GM18868 (cell line): ENCODE measurements around the gene LMO3.
"Not testable (repeated sequence)": the region's sequence is repeated elsewhere in the genome, so short reads cannot be mapped to it uniquely, and the experiment has no call there.

Source experiments
- ATAC-seq: cut with Tn5 transposase; IDR thresholded peaks from one replicate; pipeline ENCODE4 v1.9.1; 2021; ENCODE audit warnings: mild to moderate bottlenecking, moderate library complexity; ENCODE audit not compliant: unreplicated experiment

The LMO3 gene

DNA sequence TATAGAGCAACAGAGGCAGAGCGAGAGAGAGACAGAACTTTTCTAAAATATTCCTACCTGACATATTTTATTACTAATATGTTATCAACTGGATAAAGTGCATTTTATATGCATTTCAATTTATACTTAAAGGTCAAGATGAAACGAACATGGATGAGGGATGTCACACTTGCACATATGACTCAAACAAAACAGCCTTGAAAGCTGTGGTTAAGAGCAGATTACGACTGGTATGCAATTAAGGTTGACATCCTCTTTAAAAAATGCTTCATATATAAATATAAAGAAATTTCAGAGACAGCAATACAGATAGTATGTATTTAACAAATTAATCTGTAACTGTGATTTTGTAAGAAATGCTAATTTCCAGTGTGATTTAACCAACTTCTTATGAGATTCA lies 52.5 kb downstream of the LMO3 start:
- no peak for ATAC-seq

GRCh38 chr12:16552301-16552700 lies 53.7 kb downstream of the LMO3 start:
- no peak for ATAC-seq

GRCh38 chr12:16545836-16546235 lies 60.1 kb downstream of the LMO3 start:
- no peak for ATAC-seq

GRCh38 chr12:16542586-16542985 lies 63.4 kb downstream of the LMO3 start:
- ATAC-seq = no peak

- not testable (repeated sequence) for ATAC-seq
These were observed 68.3 kb downstream of the LMO3 start for GRCh38 chr12:16537652-16538051.

DNA sequence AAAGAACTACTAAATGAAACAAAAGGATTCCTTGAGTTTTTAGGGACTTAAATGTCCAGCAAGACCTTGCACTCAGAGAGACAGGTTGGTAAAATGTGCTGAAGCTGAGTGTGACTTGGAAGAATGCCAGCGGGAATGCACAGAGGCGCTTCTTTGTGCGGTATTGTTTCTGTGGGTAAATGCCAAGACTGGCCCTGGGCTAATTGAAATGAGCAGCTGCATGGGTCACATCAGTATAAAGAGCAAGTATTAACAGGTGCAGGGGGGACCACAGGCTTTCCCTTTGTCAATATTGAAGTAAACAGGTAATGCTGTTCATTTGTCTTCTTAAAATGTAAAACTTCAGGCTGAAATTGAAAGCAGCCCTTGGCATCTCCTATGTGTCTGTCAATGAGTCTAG lies 74.3 kb downstream of the LMO3 start:
- ATAC-seq = no peak

- no peak for ATAC-seq
These were observed 75.6 kb downstream of the LMO3 start for GRCh38 chr12:16530268-16530850.

DNA sequence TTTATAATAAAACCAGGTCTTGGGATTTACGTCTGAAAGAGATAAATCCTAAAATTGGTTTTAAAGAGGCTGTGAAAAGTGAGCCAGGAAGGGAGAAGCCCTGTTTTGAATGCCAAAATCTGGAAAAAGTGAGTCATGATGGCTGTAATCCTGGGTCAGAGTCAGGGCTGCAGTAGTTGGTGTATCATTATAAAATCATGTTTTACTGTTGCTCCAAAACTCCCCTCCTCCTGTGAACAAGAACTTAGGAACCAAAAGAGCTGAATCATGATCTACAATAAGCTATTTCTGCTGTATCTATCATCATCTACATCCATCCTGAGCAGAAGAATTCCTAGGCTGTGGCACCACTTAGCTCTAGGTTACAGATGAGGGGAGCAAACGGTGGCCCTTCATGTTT lies 79.3 kb downstream of the LMO3 start:
- ATAC-seq = no peak

GRCh38 chr12:16524378-16524777 lies 81.6 kb downstream of the LMO3 start:
- no peak for ATAC-seq

DNA sequence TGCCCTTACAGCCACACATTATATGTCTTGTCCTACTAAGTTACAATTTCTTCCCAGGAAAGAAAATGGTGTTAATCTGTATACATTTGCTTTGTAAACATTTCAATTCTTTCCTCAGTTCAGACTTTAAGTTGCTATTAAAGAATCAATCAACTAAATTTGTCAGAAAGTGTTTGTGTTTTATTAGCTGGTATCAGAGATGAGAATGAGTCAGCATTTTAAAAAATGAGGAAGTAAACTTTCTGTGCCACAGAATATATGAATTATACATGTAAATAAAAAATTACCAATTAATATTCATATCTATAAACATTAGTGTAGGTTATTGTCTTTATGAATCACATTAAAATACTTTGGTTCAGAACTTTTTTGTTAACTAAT lies 82.0 kb downstream of the LMO3 start:
- no peak for ATAC-seq

- ATAC-seq = peak; percentile 34
These were observed 82.5 kb downstream of the LMO3 start for GRCh38 chr12:16523284-16523950.

- peak; percentile 42 for ATAC-seq
These were observed 85.6 kb downstream of the LMO3 start for GRCh38 chr12:16520328-16520727.

- no peak for ATAC-seq
These were observed 90.3 kb downstream of the LMO3 start for GRCh38 chr12:16515666-16516065.

- ATAC-seq = no peak
These were observed 92.7 kb downstream of the LMO3 start for GRCh38 chr12:16513231-16513630.

DNA sequence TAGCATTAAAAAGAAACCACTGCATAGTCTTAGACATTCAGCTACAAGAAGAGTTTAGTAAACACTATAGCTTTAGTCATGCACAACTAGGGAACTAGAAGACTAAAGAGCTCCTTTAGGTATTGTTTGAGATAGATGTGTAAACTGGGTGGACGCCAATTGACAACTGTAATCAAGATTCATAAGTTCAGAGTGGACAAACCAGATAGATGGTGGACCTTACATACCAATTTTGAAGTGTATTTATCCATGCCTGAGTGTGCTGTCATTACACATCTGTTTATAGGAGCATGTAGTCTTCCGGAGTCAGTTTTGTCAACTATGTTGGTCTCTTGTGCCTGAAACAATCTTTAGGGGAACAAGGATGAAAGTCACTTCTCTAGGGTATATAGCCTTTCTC lies 96.6 kb downstream of the LMO3 start:
- no peak for ATAC-seq

DNA sequence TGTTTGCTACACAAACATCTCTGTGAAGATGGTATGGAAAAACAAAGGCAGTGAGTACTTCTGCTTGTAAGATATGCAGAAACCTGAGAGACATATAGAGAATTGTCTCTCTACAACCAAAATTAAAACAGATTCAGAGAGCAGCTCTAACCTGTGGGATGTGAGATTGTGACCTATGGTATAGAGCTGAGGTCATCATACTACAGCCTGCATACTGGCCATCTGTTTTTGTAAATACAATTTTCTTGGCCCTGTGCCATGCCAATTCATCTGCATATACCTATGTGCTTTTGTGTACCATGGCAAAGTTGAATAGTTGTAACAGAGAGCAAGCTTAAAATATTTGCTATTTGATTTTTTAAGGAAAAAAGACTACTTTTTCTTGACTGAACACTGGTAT lies 99.6 kb downstream of the LMO3 start:
- no peak for ATAC-seq

DNA sequence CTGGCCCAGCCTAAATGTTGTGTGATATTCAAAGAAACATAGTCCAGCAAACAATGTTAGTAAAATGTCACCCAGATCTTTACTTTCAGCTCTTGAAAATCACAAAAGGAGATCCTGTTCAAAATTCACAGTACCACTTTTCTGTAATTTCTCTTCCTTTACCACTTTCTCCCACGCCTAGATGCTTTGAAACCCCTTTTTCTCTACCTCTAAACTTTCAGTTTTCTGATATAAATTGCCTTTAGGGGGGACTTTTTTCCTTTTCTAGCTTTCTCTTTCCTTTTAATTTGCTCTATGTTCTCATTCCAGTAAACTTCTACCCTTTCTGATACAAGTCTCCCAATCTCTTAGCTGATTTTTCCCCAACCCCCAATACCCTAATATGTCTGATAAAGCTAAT lies 101.8 kb downstream of the LMO3 start:
- ATAC-seq = no peak

GRCh38 chr12:16499611-16500010 lies 106.4 kb downstream of the LMO3 start:
- ATAC-seq = no peak
